ENCODE data around the gene DDX28.
"Not testable (repeated sequence)": the region's sequence is repeated elsewhere in the genome, so short reads cannot be mapped to it uniquely, and the experiment has no call there.

DDX28 gene

GRCh38 chr16:67993207-67994039 lies 29.6 kb downstream of the DDX28 start:
- DNase-seq: peak in 1 of 3 experiments; percentile 48

- no peak for DNase-seq
Measured at GRCh38 chr16:67992661-67993206, 30.3 kb downstream of the DDX28 start.

- peak in 1 of 3 experiments; percentile 3 for DNase-seq
Measured at GRCh38 chr16:67990018-67990386, 33.0 kb downstream of the DDX28 start.

- DNase-seq: no peak
Measured at GRCh38 chr16:67989322-67990017, 33.6 kb downstream of the DDX28 start.

GRCh38 chr16:67988675-67989074 lies 34.4 kb downstream of the DDX28 start:
- no peak for DNase-seq

GRCh38 chr16:67987460-67988160 lies 35.4 kb downstream of the DDX28 start:
- DNase-seq: no peak

- DNase-seq: no peak
Measured at GRCh38 chr16:67986949-67987348, 36.1 kb downstream of the DDX28 start.

- no peak for DNase-seq
Measured at GRCh38 chr16:67982011-67982696, 40.9 kb downstream of the DDX28 start.

- DNase-seq: no peak
Measured at GRCh38 chr16:67979955-67980678, 42.9 kb downstream of the DDX28 start, which contains the start of gene DPEP3. Gene DPEP3 (minus strand): TSS chr16:67980499. CDS start chr16:67980380, 119 bp downstream.

- DNase-seq: no peak
Measured at GRCh38 chr16:67977469-67978227, 45.4 kb downstream of the DDX28 start.

GRCh38 chr16:67977005-67977404 lies 46.0 kb downstream of the DDX28 start:
- no peak for DNase-seq

- DNase-seq: no peak
Measured at GRCh38 chr16:67976205-67976604, 46.8 kb downstream of the DDX28 start.

- no peak for DNase-seq
Measured at GRCh38 chr16:67975321-67976105, 47.5 kb downstream of the DDX28 start.

- DNase-seq: not testable (repeated sequence)
Measured at GRCh38 chr16:67972285-67972684, 50.7 kb downstream of the DDX28 start.

- DNase-seq: no peak
Measured at GRCh38 chr16:67971111-67971510, 51.9 kb downstream of the DDX28 start.

Data from NCI-H1417 (cell line).